ENCODE results near the gene SLC4A3. TPM values are rescaled to one million over a fixed set of nuclear protein-coding genes. Genes with fewer than 3 reads are reported as not detected.
A peak's percentile ranks its signal among the peaks of the same experiment; 100 is the strongest.
"Not testable (repeated sequence)": the region's sequence is repeated elsewhere in the genome, so short reads cannot be mapped to it uniquely, and the experiment has no call there.

The SLC4A3 gene
- total and polyA plus RNA-seq, 9 donors, result 5.5 to 15.9 (median 11.0) TPM

DNA sequence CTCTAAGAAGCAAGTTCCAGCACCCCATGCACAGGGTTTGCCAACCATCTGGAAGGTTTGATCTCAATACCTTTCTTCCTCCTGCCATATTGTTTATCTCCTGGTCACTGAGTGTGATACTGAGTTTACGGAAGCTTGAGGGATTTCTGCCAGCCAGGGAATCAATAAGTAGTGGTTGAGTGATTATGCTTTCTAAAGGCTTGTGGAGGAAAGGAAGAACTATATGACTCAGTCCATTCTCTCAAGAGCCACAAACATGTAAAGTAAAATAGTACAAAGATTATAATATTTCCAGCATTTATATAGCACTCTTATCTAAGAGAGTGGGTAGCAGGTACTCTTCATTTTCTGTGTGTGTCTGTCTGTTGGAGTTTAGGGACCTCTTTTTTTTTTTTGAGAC is 49.2 kb downstream of the SLC4A3 start:
- Histone ChIP-seq H3K4me1 (ENCODE audit: control insufficient read depth, insufficient read depth, low read length) (peaks cover 15% of the 10 kb centered on the region), H3K9me3 (replicated peaks; ENCODE audit: control insufficient read depth, low read depth, low read length) (no peaks in the 10 kb centered on the region), H3K4me3 (ENCODE audit: low read length) (no peak overlapping the region), H3K27ac (ENCODE audit: low read length) (no peak overlapping the region), H3K27me3 (ENCODE audit: control insufficient read depth, insufficient read depth, low read length) (no peaks in the 10 kb centered on the region), H3K36me3 (ENCODE audit: control insufficient read depth, insufficient read depth, low read length) (no peaks in the 10 kb centered on the region)
- WGBS (ENCODE audit: insufficient coverage), result no CpG with 5 or more reads among the region's 1 CpG
- DNase-seq, result no peak

DNA sequence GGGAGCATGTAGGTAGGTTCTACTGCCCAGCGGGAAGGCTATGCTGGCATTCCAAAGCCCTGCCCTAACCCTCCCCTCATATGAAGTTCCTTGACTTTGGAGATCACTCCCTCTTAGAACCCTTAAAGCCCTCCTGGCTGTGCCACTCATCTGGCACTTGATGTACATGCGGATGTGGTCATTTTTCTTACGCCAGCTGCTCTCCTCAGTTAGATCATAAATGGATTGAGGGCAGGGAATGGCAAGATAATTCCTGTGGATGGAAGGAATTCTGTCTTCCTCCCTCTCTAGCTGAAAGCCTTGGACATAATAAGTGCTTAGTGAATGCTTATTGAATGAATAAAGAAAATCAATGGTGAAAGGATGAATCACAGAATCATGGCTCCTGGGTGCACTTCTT is 51.6 kb downstream of the SLC4A3 start:
- 92% methylated on average over 2 of the region's 3 CpGs for WGBS (ENCODE audit: insufficient coverage)
- no peaks in the 10 kb centered on the region for H3K36me3 ChIP-seq (ENCODE audit: control insufficient read depth, insufficient read depth, low read length)
- no peaks in the 10 kb centered on the region for H3K27me3 ChIP-seq (ENCODE audit: control insufficient read depth, insufficient read depth, low read length)
- H3K27ac ChIP-seq (ENCODE audit: low read length), result no peak overlapping the region
- no peak for DNase-seq
- peaks cover 15% of the 10 kb centered on the region for H3K4me1 ChIP-seq (ENCODE audit: control insufficient read depth, insufficient read depth, low read length)
- H3K9me3 ChIP-seq (replicated peaks; ENCODE audit: control insufficient read depth, low read depth, low read length), result no peaks in the 10 kb centered on the region
- no peak overlapping the region for H3K4me3 ChIP-seq (ENCODE audit: low read length)

DNA sequence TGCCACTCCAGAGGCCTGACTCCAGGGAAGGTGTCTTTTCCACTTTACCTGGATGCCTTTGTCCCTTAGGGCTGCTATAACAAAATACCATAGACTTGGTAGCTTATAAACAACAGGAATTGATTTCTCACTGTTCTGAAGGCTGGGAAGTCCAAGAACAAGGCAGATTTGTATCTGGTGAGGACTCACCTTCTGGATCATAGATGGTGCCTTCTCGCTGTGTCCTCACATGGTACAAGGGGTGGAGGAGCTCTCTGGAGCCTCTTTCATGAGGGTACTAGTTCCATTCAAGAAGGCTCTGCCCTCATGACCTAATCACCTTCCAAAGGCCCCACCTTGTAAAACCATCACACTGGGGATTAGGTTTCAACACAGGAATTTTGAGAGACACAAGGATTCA is 52.1 kb downstream of the SLC4A3 start:
- no peak overlapping the region for H3K27ac ChIP-seq (ENCODE audit: low read length)
- H3K4me3 ChIP-seq (ENCODE audit: low read length), result no peak overlapping the region
- H3K36me3 ChIP-seq (ENCODE audit: control insufficient read depth, insufficient read depth, low read length), result no peaks in the 10 kb centered on the region
- peaks cover 13% of the 10 kb centered on the region for H3K4me1 ChIP-seq (ENCODE audit: control insufficient read depth, insufficient read depth, low read length)
- no peaks in the 10 kb centered on the region for H3K27me3 ChIP-seq (ENCODE audit: control insufficient read depth, insufficient read depth, low read length)
- no peaks in the 10 kb centered on the region for H3K9me3 ChIP-seq (replicated peaks; ENCODE audit: control insufficient read depth, low read depth, low read length)
- WGBS (ENCODE audit: insufficient coverage), result 100% methylated on average over 1 of the region's 1 CpG
- no peak for DNase-seq

DNA sequence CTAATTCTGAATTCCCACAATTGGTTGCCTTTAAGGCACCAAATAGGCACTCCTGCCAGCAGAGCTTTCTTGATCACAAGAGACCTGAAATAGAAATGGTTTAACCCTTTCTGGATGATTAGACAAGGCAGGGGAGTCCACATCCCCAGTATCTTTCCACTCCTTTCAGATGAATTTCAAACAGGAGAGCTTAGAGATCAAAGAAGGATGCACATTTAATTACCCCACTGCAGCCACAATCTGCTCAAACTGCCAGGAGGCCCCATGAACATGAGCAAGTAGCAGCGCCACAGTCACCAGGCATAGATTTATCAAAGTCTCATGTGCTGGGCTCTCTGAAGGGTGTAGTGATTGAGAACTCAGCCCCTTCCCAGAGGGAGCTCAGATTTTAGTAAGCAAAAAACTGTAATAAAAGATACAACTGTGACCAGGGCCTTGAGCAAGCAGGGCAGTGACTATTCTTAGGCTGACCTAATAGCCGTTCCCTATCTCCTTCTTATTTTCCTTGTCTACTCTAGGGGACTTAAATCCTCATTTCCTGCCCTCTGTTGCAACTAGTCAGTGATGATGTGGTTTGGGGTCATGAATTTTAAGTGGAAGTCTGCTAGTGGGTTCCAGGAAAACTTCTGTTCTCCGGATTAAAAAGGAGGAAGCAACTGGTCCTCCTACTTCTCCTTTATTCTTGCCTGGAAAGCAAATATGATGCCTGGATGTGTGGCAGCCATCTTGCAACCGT is 53.7 kb downstream of the SLC4A3 start:
- Histone ChIP-seq H3K27me3 (ENCODE audit: control insufficient read depth, insufficient read depth, low read length) (no peaks in the 10 kb centered on the region), H3K4me1 (ENCODE audit: control insufficient read depth, insufficient read depth, low read length) (peaks cover 6% of the 10 kb centered on the region), H3K4me3 (ENCODE audit: low read length) (no peak overlapping the region), H3K36me3 (ENCODE audit: control insufficient read depth, insufficient read depth, low read length) (no peaks in the 10 kb centered on the region), H3K27ac (ENCODE audit: low read length) (no peak overlapping the region), H3K9me3 (replicated peaks; ENCODE audit: control insufficient read depth, low read depth, low read length) (no peaks in the 10 kb centered on the region)
- WGBS (ENCODE audit: insufficient coverage), result no CpG with 5 or more reads among the region's 4 CpGs
- no peak for DNase-seq

DNA sequence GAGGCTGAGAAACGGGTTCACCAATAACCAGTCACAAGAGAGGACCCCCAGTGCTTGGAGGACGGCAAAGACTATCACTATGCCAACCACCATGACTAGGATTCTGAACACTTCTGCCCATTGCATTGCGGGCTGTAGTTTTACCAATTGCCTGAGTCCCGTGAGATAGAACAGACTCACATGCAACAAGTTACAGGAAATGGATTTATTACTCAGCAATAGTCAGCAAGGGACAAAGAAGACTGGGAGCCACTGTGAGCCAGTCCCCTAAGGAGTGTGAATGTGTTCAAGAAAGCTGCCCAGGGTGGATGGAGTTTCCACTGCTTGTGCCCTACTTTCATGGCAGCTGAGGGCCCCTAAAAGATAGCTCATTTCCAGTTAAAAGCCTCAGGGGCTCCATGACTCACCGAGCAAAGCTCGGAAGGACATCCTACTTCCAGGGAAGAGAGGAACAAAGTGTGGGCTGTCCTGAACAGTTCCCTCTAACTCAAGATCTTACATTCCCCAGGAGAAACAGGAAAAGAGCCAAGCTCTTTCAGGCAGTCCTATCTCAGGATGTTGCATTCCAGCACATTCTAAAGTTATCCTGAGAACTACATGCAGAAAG is 54.4 kb downstream of the SLC4A3 start:
- Histone ChIP-seq H3K27ac (ENCODE audit: low read length) (no peak overlapping the region), H3K4me3 (ENCODE audit: low read length) (no peak overlapping the region), H3K9me3 (replicated peaks; ENCODE audit: control insufficient read depth, low read depth, low read length) (no peaks in the 10 kb centered on the region), H3K27me3 (ENCODE audit: control insufficient read depth, insufficient read depth, low read length) (no peaks in the 10 kb centered on the region), H3K4me1 (ENCODE audit: control insufficient read depth, insufficient read depth, low read length) (peaks cover 6% of the 10 kb centered on the region), H3K36me3 (ENCODE audit: control insufficient read depth, insufficient read depth, low read length) (no peaks in the 10 kb centered on the region)
- no peak for DNase-seq
- WGBS (ENCODE audit: insufficient coverage), result no CpG with 5 or more reads among the region's 6 CpGs

DNA sequence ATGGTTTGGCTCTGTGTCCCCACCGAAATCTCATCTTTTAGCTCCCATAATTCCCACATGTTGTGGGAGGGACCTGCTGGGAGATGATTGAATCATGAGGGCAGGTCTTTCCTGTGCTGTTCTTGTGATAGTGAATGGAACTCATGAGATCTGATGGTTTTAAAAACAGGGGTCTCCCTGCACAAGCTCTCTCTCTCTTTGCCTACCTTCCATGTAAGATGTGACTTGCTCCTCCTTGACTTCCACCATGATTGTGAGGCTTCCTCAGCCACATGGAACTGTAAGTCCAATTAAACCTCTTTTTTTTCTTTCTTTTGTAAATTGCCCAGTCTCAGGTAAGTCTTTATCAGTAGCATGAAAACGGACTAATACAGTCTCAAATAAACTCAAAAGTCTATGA is 56.0 kb downstream of the SLC4A3 start:
- not testable (repeated sequence) for DNase-seq; H3K27ac ChIP-seq (ENCODE audit: low read length); H3K4me1 ChIP-seq (ENCODE audit: control insufficient read depth, insufficient read depth, low read length); H3K36me3 ChIP-seq (ENCODE audit: control insufficient read depth, insufficient read depth, low read length); H3K4me3 ChIP-seq (ENCODE audit: low read length); H3K27me3 ChIP-seq (ENCODE audit: control insufficient read depth, insufficient read depth, low read length); H3K9me3 ChIP-seq (replicated peaks; ENCODE audit: control insufficient read depth, low read depth, low read length)
- WGBS (ENCODE audit: insufficient coverage), result no CpG with 5 or more reads among the region's 2 CpGs

DNA sequence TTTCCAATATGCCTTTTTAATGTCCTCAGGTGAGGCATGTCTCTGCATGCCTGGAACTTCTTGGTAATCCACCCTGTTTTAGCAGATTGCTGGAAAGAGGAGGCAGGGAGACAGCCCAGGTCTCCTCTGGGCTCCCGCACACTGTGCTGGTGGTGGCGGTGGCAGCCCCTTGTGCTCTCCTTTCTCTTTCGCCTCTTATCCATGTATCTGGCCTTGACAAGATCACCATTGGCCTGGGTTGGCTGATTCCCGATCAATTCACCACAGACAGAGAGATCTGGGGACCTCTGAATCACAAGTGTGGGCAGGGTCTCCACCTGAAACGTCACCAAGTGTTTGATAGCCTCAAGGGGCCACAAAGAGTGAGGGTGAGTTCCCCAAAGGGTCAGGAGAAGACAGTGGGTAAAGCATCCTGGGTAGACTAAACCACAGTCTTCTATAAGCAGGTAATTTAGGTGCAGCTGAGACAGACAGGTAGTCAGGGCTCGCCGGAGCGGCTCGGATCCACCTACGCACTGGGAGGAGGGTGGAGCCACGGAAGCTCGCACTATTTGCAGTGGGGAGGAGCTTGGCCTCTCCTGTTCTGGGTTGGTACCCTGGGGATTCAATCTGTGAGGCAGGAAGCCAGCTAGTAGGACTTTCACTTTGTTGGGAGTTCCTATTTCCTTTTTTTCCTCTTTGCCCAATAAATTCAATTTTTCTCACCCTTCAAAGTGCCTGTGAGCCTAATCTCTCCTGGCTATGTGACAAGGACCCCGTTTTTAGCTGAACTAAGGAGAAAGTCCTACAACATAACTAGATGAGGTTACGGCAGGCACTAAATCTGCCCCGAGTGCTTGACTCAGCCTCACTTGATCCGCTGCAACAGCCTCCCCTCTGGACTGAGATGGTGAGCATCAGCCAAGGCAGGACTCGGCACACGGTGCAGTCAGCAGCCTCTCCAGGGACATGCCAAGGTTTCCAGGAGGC is 57.6 kb downstream of the SLC4A3 start:
- H3K4me3 ChIP-seq (ENCODE audit: low read length), result peak overlapping the region; percentile 32
- WGBS (ENCODE audit: insufficient coverage), result 13% methylated on average over 8 of the region's 18 CpGs
- H3K36me3 ChIP-seq (ENCODE audit: control insufficient read depth, insufficient read depth, low read length), result no peaks in the 10 kb centered on the region
- no peaks in the 10 kb centered on the region for H3K27me3 ChIP-seq (ENCODE audit: control insufficient read depth, insufficient read depth, low read length)
- H3K9me3 ChIP-seq (replicated peaks; ENCODE audit: control insufficient read depth, low read depth, low read length), result no peaks in the 10 kb centered on the region
- DNase-seq, result peak; percentile 70
- peaks cover 9% of the 10 kb centered on the region for H3K4me1 ChIP-seq (ENCODE audit: control insufficient read depth, insufficient read depth, low read length)
- H3K27ac ChIP-seq (ENCODE audit: low read length), result peak overlapping the region; percentile 57

DNA sequence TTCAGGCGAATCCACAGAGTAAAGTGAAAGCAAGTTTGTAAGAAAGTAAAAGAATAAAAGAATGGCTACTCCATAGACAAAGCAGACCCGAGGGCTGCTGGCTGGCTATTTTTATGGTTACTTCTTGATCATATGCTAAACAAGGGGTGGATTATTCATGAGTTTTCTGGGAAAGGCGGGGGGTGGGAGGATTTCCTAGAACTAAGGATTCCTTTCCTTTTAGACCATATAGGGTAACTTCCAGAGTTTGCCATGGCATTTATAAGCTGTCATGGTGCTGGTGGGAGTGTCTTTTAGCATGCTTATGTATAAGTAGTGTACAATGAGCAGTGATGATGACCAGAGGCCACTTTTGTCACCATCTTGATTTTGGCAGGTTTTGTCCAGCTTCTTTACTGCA is 59.8 kb downstream of the SLC4A3 start:
- WGBS (ENCODE audit: insufficient coverage), result no CpG with 5 or more reads among the region's 3 CpGs
- H3K27ac ChIP-seq (ENCODE audit: low read length), result no peak overlapping the region
- H3K27me3 ChIP-seq (ENCODE audit: control insufficient read depth, insufficient read depth, low read length), result peaks cover 3% of the 10 kb centered on the region
- no peaks in the 10 kb centered on the region for H3K9me3 ChIP-seq (replicated peaks; ENCODE audit: control insufficient read depth, low read depth, low read length)
- no peaks in the 10 kb centered on the region for H3K36me3 ChIP-seq (ENCODE audit: control insufficient read depth, insufficient read depth, low read length)
- peaks cover 14% of the 10 kb centered on the region for H3K4me1 ChIP-seq (ENCODE audit: control insufficient read depth, insufficient read depth, low read length)
- DNase-seq, result no peak
- no peak overlapping the region for H3K4me3 ChIP-seq (ENCODE audit: low read length)

DNA sequence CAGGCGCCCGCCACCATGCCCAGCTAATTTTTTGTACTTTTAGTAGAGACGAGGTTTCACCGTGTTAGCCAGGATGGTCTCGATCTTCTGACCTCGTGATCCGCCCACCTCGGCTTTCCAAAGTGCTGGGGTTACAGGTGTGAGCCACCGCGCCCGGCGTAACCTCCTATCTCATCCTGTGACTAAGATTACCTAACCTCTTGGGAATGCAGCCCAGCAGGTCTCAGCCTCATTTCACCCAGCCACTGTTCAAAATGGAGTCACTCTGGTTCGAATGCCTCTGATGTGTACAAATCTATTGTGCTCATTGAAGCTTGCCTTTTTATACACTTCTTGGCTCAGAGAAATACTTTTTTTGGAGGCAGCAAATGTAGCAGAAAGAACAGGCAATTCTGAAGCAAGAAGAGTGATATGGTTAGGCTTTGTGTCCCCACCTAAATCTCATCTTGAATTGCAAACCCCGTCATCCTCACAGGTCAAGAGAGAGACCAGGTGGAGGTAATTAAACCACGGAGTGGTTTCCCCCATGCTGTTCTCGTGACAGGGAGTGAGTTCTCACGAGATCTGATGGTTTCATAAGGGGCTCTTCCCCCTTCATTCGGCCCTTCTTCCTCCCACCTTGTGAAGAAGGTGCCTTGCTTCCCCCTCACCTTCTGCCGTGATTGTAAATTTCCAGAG is 60.6 kb downstream of the SLC4A3 start:
- Histone ChIP-seq H3K27me3 (ENCODE audit: control insufficient read depth, insufficient read depth, low read length) (peaks cover 3% of the 10 kb centered on the region), H3K4me1 (ENCODE audit: control insufficient read depth, insufficient read depth, low read length) (peaks cover 14% of the 10 kb centered on the region), H3K9me3 (replicated peaks; ENCODE audit: control insufficient read depth, low read depth, low read length) (no peaks in the 10 kb centered on the region), H3K27ac (ENCODE audit: low read length) (no peak overlapping the region), H3K4me3 (ENCODE audit: low read length) (no peak overlapping the region), H3K36me3 (ENCODE audit: control insufficient read depth, insufficient read depth, low read length) (no peaks in the 10 kb centered on the region)
- DNase-seq, result no peak
- WGBS (ENCODE audit: insufficient coverage), result 91% methylated on average over 13 of the region's 19 CpGs

Data from muscle of leg (tissue), 11 donors.